ENCODE measurements around the gene ATG2A. TPM values are rescaled to one million over a fixed set of nuclear protein-coding genes. Genes with fewer than 3 reads are reported as not detected.

ATG2A gene
- total RNA-seq, 4 donors from 2014 or later, result 20.3 to 34.8 (median 22.2) TPM

- no peak for DNase-seq (ENCODE audit: low spot score)
- ATAC-seq (ENCODE audit: low FRiP score), result no peak
- TF ChIP-seq CTCF (IDR thresholded peaks at IDR 0.05), result no peak
Measured at GRCh38 chr11:64865286-64866172, 51.5 kb downstream of the ATG2A start.

DNA sequence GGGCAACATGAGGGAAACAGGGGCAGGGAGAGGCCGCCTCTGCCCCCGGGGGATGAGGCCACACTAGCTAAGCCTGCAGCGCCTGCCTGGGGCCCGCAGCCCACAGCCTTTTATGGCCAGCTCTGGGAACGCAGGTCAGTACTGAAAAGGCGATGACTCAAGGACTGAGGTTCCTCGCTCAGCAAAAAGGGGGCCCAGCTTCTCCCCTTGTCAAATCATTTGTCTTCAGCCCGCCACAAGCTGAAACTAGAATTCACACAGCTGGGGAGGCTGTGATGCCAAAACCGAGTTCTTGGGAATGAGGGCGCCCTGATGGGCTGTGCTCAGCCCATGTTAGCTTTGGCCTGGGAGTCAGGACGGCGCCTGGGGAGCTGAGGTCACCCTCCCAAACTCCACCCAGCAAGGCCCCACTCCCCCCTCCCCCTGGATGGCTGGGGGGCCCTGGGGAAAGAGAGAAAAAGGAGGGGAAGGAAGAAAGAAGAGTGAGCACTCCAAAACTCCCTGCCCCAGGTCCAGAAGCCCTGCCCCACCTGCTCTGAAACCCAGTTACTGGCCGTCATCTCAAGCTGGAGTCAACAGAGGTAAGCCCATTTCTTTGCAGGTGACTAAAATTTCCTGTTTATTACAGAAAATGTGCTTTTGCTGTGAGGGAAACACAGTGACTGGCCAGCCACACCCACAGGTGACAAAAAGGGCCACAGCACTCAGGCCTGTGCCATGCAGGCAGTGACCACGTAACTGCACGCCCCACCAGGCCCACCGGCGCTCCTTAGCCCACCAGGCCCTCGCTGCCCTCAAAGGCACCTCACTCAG is 52.3 kb downstream of the ATG2A start:
- ATAC-seq (ENCODE audit: low FRiP score) (peak; percentile 55), DNase-seq (ENCODE audit: low spot score) (no peak)
- TF ChIP-seq CTCF (IDR thresholded peaks at IDR 0.05), result no peak

- no peak for TF ChIP-seq CTCF (IDR thresholded peaks at IDR 0.05)
- DNase-seq (ENCODE audit: low spot score), result no peak
- no peak for ATAC-seq (ENCODE audit: low FRiP score)
Measured at GRCh38 chr11:64864135-64864472, 52.9 kb downstream of the ATG2A start.

GRCh38 chr11:64863391-64864060 is 53.5 kb downstream of the ATG2A start:
- no peak for TF ChIP-seq CTCF (IDR thresholded peaks at IDR 0.05)
- ATAC-seq (ENCODE audit: low FRiP score) (no peak), DNase-seq (ENCODE audit: low spot score) (no peak)

- no peak for TF ChIP-seq CTCF (IDR thresholded peaks at IDR 0.05)
- no peak for ATAC-seq (ENCODE audit: low FRiP score)
- no peak for DNase-seq (ENCODE audit: low spot score)
Measured at GRCh38 chr11:64862987-64863390, 54.0 kb downstream of the ATG2A start.

- DNase-seq (ENCODE audit: low spot score), result no peak
Measured at GRCh38 chr11:64861227-64861975, 55.6 kb downstream of the ATG2A start.

More at GRCh38 chr11:64861227-64861975, 55.6 kb downstream of the ATG2A start:
- no peak for TF ChIP-seq CTCF (IDR thresholded peaks at IDR 0.05)
- ATAC-seq (ENCODE audit: low FRiP score), result no peak

Data from omental fat pad (tissue), 4 donors.